A673 (cell line): ENCODE results near the gene NUDT8.

Experiments
- CTCF ChIP-seq: fragments of 300-800, 200-600 bp; sonication (generic); conservative IDR thresholded peaks from 2 replicates; pipeline ENCODE4 v1.5.1; 2017; ENCODE audit warnings: low read depth, mild to moderate bottlenecking, antibody characterized with exemption, low read length, moderate library complexity, mixed read lengths
- EZH2 ChIP-seq: fragments of 200-600 bp; sonication (generic); IDR thresholded peaks from 2 replicates; pipeline ENCODE4 v1.6.1; 2017; ENCODE audit warnings: borderline replicate concordance, low read depth, mild to moderate bottlenecking, mixed read lengths, antibody characterized with exemption, low read length; ENCODE audit not compliant: poor library complexity, severe bottlenecking

- TF ChIP-seq EZH2 (no peak), CTCF (no peak)
Measured at GRCh38 chr11:67601098-67601497, 28.6 kb downstream of the NUDT8 start.
